Body of pancreas (tissue), 4 donors: ENCODE data around the gene KRTAP10-12. TPM values are rescaled to one million over a fixed set of nuclear protein-coding genes. Genes with fewer than 3 reads are reported as not detected.

Source experiments
- ATAC-seq: fragments of 150-250 bp; one replicate; pipeline ENCODE4 v1.9.1; 2016
- DNase-seq, 4 donors: peaks; one replicate each; pipeline ENCODE4 v3.0.0-alpha.2; 2019
- H3K27ac ChIP-seq, 4 donors: fragments of 200-600 bp; sonication (generic); 1 replicate in 3 of 4; 2 replicates in 1 of 4; pipeline versions ENCODE4 v1.5.1 to v1.6.1; 2016 to 2019; ENCODE audit warnings: mild to moderate bottlenecking in 1 of 4, mixed read lengths in 1 of 4, moderate library complexity in 1 of 4
- H3K27me3 ChIP-seq, 2 donors: fragments of 200-600 bp; sonication (generic); one replicate each; pipeline ENCODE4 v1.6.0; 2016; ENCODE audit warnings: mild to moderate bottlenecking in 1 of 2
- H3K36me3 ChIP-seq, 2 donors: fragments of 200-600 bp; sonication (generic); replicated peaks in 1 of 2; 2 replicates each; pipeline ENCODE4 v1.5.1; 2016; ENCODE audit warnings: low read depth in 2 of 2; ENCODE audit not compliant: insufficient read depth in 1 of 2
- H3K4me1 ChIP-seq: fragments of 200-600 bp; sonication (generic); one replicate; pipeline ENCODE4 v1.6.0; 2016
- H3K4me3 ChIP-seq, 2 donors: fragments of 200-600 bp; sonication (generic); 1 replicate in 1 of 2; 2 replicates in 1 of 2; pipeline ENCODE4 v1.5.1; 2016 to 2019
- H3K9me3 ChIP-seq, 3 donors: fragments of 200-600 bp; sonication (generic); 1 replicate in 2 of 3; 2 replicates in 1 of 3; pipeline ENCODE4 v1.5.1; 2016
- POLR2A ChIP-seq, 3 donors: fragments of 450-650 bp; IDR thresholded peaks; one replicate each; pipeline ENCODE4 v1.6.1; 2016; ENCODE audit warnings: antibody characterized with exemption in 3 of 3, mild to moderate bottlenecking in 2 of 3
- WGBS, 2 donors: methylation state at CpG; one replicate each; pipeline ENCODE4 v1.1.5; 2017; 5-methylcytosine and 5-hydroxymethylcytosine counted together
- intact Hi-C: fragments of 100-400 bp; cut with DNase I; formaldehyde crosslinking; loops from one replicate; pipeline ENCODE4 v1.15.1; 2023
- total RNA-seq, 2 donors: library from RNA; depleted of rRNA; stranded (reverse); fragments of >200 nt; gene quantifications; one replicate each; pipeline ENCODE4 v1.1.0, GENCODE V29; 2016
- TF ChIP-seq, protein P1 (sequence below), 7 experiments: fragments of 450-650 bp in 4 of 7; fragments of 200-600 bp in 3 of 7; sonication (generic) in 3 of 7; IDR thresholded peaks; one replicate each; pipeline ENCODE4 v1.5.1; 2016 to 2019; ENCODE audit warnings: antibody characterized with exemption in 7 of 7

KRTAP10-12 gene
- total RNA-seq, 2 donors from 2014 or later, result not detected

DNA sequence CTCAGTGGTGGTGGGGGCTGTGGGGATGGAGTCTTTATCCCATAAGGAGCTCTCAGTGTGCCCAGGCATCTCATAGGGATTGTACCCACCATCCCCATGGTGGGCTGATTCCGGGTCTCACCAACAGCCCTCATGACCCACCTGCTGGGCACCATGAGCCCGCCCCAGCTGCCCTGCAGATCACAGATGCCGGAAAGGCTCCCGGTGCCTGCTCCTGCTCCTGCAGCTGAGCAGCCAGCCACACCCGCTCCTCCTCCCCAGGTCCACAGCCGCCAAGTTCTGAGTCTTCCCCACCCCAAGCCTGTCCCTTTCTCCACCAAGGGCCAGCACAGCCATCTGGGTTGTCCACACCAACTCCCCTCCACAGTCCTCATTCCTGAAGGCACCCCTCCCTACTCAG is 29.9 kb downstream of the KRTAP10-12 start:
- H3K4me1 ChIP-seq, result no peaks in the 10 kb centered on the region

DNA sequence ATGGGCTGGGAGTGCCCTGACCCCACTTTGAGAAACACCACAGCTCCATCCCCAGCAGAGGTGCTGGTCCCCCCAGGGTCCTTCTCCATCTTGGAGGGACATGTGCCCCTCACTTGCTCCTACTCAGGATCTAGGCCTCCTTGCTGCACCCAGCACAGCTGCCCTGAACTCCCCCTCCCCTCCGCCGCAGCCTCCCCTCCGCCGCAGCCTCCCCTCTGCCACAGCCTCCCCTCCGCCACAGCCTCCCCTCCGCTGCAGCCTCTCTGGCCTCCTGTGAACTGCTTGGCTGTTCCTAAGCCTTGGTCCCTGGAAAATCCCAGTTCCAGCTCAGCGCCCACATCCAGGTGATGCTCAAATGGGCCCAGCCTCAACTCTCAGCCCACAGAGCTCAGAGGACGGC is 30.3 kb downstream of the KRTAP10-12 start:
- H3K27me3 ChIP-seq, result peaks cover 0 to 11% of the 10 kb centered on the region in 2 donors
- no peak for DNase-seq
- H3K36me3 ChIP-seq, result no peaks in the 10 kb centered on the region
- no peaks in the 10 kb centered on the region for H3K9me3 ChIP-seq
- no peaks in the 10 kb centered on the region for H3K4me1 ChIP-seq
- no peak overlapping the region for H3K4me3 ChIP-seq
- TF ChIP-seq, protein P1, sequence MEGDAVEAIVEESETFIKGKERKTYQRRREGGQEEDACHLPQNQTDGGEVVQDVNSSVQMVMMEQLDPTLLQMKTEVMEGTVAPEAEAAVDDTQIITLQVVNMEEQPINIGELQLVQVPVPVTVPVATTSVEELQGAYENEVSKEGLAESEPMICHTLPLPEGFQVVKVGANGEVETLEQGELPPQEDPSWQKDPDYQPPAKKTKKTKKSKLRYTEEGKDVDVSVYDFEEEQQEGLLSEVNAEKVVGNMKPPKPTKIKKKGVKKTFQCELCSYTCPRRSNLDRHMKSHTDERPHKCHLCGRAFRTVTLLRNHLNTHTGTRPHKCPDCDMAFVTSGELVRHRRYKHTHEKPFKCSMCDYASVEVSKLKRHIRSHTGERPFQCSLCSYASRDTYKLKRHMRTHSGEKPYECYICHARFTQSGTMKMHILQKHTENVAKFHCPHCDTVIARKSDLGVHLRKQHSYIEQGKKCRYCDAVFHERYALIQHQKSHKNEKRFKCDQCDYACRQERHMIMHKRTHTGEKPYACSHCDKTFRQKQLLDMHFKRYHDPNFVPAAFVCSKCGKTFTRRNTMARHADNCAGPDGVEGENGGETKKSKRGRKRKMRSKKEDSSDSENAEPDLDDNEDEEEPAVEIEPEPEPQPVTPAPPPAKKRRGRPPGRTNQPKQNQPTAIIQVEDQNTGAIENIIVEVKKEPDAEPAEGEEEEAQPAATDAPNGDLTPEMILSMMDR (IDR thresholded peaks at IDR 0.05), result no peak
- no peak for TF ChIP-seq POLR2A (IDR thresholded peaks at IDR 0.05)
- no peak overlapping the region for H3K27ac ChIP-seq
- intact Hi-C loops, result no loop called here
- WGBS, 2 donors, result 67 to 79% methylated on average over 6 to 8 of the region's 8 CpGs
- ATAC-seq, result no peak

More for the DNA sequence above, 29.9 kb downstream of the KRTAP10-12 start:
- ATAC-seq, result no peak
- intact Hi-C loops, result no loop called here
- no peaks in the 10 kb centered on the region for H3K36me3 ChIP-seq
- no peaks in the 10 kb centered on the region for H3K9me3 ChIP-seq
- 68 to 77% methylated on average over 6 of the region's 6 CpGs for WGBS, 2 donors
- H3K4me3 ChIP-seq, result no peak overlapping the region
- H3K27me3 ChIP-seq, result peaks cover 0 to 11% of the 10 kb centered on the region in 2 donors
- no peak for DNase-seq
- H3K27ac ChIP-seq, result no peak overlapping the region
- TF ChIP-seq POLR2A (IDR thresholded peaks at IDR 0.05), result no peak
- TF ChIP-seq, protein P1 (IDR thresholded peaks at IDR 0.05), result no peak

DNA sequence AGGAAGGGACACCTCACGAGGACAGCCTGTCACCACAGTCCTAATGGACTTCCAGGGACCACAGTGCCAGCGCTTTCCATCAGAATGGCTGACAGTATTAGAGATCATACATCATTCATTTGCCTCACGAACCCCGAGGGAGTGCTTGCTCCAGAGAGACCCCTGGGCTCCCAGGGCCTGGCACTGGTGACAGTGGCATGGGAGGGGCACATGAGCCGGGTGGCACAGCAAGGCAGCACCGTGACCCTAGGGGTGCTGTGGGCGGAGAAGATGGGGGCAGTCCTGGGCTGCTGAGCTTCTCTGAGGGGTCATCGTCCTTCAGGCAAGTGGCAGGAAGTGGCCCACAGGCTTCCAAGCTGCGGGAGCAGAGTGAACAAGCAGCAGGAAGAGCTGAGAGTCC is 30.8 kb downstream of the KRTAP10-12 start:
- TF ChIP-seq POLR2A (IDR thresholded peaks at IDR 0.05), result no peak
- TF ChIP-seq, protein P1 (IDR thresholded peaks at IDR 0.05), result no peak

DNA sequence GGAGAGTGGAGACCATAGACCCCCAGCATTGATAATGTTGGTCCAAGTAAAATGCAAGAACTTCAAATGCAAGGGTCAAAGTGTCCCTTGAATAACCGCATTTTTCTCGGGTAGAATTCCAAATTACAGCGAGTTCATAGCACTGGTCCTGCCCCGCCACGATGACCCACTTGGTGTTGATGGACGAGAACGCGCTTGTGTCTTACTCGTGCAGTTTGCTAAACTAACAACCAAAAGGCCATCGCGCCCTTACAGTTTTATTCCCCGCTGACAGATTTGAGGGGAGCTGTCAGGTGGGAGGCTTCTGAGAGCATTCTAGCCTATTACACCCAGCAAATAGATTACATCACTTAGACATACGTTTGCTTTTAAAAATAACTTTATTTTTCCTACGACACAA is 31.7 kb downstream of the KRTAP10-12 start:
- ATAC-seq, result no peak
- no peak for TF ChIP-seq POLR2A (IDR thresholded peaks at IDR 0.05)
- TF ChIP-seq, protein P1 (IDR thresholded peaks at IDR 0.05), result no peak
- intact Hi-C loops, result no loop called here
- no peaks in the 10 kb centered on the region for H3K4me1 ChIP-seq
- H3K36me3 ChIP-seq, result no peaks in the 10 kb centered on the region
- DNase-seq, result no peak
- no peak overlapping the region for H3K4me3 ChIP-seq
- WGBS, 2 donors, result 79% methylated on average over 14 of the region's 14 CpGs
- peaks cover 0 to 3% of the 10 kb centered on the region in 2 donors for H3K27me3 ChIP-seq
- no peaks in the 10 kb centered on the region for H3K9me3 ChIP-seq
- H3K27ac ChIP-seq, result no peak overlapping the region

More for the DNA sequence above, 30.8 kb downstream of the KRTAP10-12 start:
- Histone ChIP-seq H3K9me3 (no peaks in the 10 kb centered on the region), H3K36me3 (no peaks in the 10 kb centered on the region), H3K27me3 (peaks cover 0 to 11% of the 10 kb centered on the region in 2 donors), H3K4me1 (no peaks in the 10 kb centered on the region), H3K4me3 (no peak overlapping the region), H3K27ac (no peak overlapping the region)
- DNase-seq, result no peak
- no peak for ATAC-seq
- intact Hi-C loops, result no loop called here
- WGBS, 2 donors, result 52 to 56% methylated on average over 8 of the region's 9 CpGs

DNA sequence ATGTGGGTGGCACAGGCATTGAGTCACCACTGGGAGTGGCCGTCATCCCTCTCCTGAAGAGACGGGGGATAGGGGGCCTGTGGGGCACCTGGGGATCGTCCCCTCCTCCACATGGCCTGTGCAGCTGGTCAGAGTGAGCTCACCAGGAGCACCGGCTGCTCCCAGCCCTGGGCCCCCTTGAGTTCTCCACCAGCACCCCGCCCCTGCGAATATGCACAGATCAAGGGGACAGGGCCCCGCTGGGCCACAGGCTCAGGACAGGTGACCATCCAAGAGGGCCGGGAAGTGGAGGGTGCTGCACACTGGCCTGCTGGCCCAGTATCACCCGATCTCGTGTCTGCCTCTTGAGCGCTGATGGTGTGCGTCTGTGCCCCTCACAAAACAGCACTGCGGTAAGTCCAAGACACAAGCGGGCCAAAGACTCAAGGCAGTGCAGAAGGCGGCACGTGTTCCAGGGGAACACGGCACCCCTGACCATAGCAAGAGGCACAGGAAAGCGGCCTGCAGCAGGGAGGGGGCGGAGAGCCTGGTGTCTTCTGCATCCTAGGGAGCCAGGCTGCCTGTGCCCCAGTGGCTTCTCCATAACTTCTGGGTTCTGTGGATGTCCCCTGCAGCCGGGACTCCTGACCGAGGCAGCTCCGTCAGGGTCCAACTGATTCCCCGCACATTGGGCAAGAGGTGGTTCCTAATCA is 32.5 kb downstream of the KRTAP10-12 start:
- H3K27me3 ChIP-seq, result no peaks in the 10 kb centered on the region
- ATAC-seq (no peak), DNase-seq (no peak)
- no peaks in the 10 kb centered on the region for H3K9me3 ChIP-seq
- H3K4me3 ChIP-seq, result no peak overlapping the region
- intact Hi-C loops, result no loop called here
- no peak for TF ChIP-seq POLR2A (IDR thresholded peaks at IDR 0.05)
- TF ChIP-seq, protein P1 (IDR thresholded peaks at IDR 0.05), result no peak
- WGBS, 2 donors, result 83 to 88% methylated on average over 11 to 23 of the region's 23 CpGs
- H3K4me1 ChIP-seq, result no peaks in the 10 kb centered on the region
- no peak overlapping the region for H3K27ac ChIP-seq
- no peaks in the 10 kb centered on the region for H3K36me3 ChIP-seq
